ENCODE measurements around the gene CSMD2.

DNA sequence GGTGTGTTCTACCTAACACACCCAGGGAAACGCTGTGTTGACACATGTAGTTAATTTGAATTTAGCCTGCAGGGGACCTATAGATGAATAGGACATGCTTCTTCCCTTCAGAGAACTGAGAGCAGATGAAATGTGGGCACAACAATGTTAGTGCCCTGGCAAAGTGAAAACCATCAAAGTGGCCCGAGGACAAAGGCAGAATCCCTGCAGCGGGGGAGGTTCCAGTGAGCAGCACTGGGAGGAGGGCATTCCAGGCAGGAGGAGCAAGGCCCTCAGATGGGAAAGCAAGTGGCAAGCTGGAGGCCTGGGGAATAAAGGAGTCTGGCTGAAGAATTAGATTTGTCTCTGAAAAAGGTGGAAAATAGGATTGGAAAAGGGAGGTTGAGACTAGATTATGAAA, 48.9 kb upstream of the CSMD2 start:
- TF ChIP-seq POLR2A (IDR thresholded peaks at IDR 0.05) (no peak), EP300 (IDR thresholded peaks at IDR 0.05; ENCODE audit: low read depth) (no peak), POLR2AphosphoS5 (IDR thresholded peaks at IDR 0.05) (no peak)
- TF ChIP-seq, protein P1, sequence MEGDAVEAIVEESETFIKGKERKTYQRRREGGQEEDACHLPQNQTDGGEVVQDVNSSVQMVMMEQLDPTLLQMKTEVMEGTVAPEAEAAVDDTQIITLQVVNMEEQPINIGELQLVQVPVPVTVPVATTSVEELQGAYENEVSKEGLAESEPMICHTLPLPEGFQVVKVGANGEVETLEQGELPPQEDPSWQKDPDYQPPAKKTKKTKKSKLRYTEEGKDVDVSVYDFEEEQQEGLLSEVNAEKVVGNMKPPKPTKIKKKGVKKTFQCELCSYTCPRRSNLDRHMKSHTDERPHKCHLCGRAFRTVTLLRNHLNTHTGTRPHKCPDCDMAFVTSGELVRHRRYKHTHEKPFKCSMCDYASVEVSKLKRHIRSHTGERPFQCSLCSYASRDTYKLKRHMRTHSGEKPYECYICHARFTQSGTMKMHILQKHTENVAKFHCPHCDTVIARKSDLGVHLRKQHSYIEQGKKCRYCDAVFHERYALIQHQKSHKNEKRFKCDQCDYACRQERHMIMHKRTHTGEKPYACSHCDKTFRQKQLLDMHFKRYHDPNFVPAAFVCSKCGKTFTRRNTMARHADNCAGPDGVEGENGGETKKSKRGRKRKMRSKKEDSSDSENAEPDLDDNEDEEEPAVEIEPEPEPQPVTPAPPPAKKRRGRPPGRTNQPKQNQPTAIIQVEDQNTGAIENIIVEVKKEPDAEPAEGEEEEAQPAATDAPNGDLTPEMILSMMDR (IDR thresholded peaks at IDR 0.05) = no peak

Measured in transverse colon (tissue), 4 donors.